ENCODE measurements around the gene USP2.

USP2 gene

GRCh38 chr11:119320240-119320775, 61.2 kb downstream of the USP2 start:
- no peak for DNase-seq

GRCh38 chr11:119319700-119320239, 61.7 kb downstream of the USP2 start:
- DNase-seq: no peak

- DNase-seq: no peak
These were observed 62.3 kb downstream of the USP2 start for GRCh38 chr11:119319136-119319699.

- DNase-seq: peak; percentile 61
These were observed 63.0 kb downstream of the USP2 start for GRCh38 chr11:119318240-119319135.

- DNase-seq: no peak
These were observed 63.8 kb downstream of the USP2 start for GRCh38 chr11:119317592-119318239.

- no peak for DNase-seq
These were observed 64.5 kb downstream of the USP2 start, which contains the start of gene MCAM for GRCh38 chr11:119316729-119317591. Gene MCAM (minus strand): TSS chr11:119317130. CDS start chr11:119317101, 29 bp downstream.

- no peak for DNase-seq
These were observed 65.3 kb downstream of the USP2 start for GRCh38 chr11:119316016-119316728.

- peak; percentile 54 for DNase-seq
These were observed 66.1 kb downstream of the USP2 start for GRCh38 chr11:119315131-119316015.

GRCh38 chr11:119314726-119315125, 66.8 kb downstream of the USP2 start:
- no peak for DNase-seq

GRCh38 chr11:119310682-119311052, 70.8 kb downstream of the USP2 start:
- DNase-seq: no peak

- DNase-seq: no peak
These were observed 71.4 kb downstream of the USP2 start for GRCh38 chr11:119309953-119310681.

GRCh38 chr11:119309411-119309810, 72.1 kb downstream of the USP2 start:
- no peak for DNase-seq

- no peak for DNase-seq
These were observed 73.5 kb downstream of the USP2 start for GRCh38 chr11:119307974-119308373.

- no peak for DNase-seq
These were observed 74.3 kb downstream of the USP2 start for GRCh38 chr11:119307219-119307618.

- peak; percentile 28 for DNase-seq
These were observed 75.1 kb downstream of the USP2 start for GRCh38 chr11:119306373-119306890.

GRCh38 chr11:119305556-119306372, 75.7 kb downstream of the USP2 start:
- no peak for DNase-seq
